NCI-H1105 (cell line): ENCODE measurements around the gene ADGRG2.
"Not testable (repeated sequence)": the region's sequence is repeated elsewhere in the genome, so short reads cannot be mapped to it uniquely, and the experiment has no call there.

Experiments used
- DNase-seq: peaks from one replicate; lab custom pipeline; 2025; lab: John Stamatoyannopoulos, UW

Gene ADGRG2

DNA sequence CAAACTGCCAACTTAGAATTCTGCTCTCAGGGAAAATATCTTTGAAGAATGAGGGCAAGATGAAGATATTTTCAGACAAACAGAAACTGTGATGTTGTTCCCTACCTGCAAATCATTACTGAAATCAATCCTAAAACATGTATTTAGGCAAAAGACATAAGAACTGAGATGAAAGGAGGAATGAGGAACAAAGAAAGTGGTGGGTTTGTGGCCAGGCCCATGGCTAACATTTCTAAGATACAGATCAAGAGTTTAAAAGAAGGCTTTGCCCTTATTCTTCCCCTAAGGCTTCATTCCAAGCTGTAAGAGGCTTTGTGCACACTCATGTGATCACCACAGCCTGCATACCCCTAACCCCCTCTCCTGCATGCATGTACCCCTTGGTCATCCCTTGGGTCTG is 46.5 kb downstream of the ADGRG2 start:
- DNase-seq = no peak

DNA sequence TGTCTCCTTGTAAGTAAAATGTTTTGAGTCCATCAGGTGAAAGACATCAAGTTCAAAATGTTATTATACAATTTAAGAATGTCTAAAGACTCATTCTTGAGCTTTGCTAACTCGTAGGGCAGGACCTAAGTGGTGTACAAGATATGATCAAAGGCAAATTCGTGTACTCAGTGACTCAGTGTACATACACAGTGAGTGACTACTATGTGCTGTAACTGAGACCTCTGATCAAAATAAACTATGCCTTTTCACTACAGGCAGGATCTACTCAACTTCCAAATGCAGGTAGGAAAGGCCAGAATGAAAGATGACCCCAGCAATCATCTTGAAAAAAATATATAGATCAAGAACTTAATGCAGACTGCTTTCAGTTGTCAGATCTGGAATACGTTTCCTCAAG is 49.9 kb downstream of the ADGRG2 start:
- DNase-seq = no peak

DNA sequence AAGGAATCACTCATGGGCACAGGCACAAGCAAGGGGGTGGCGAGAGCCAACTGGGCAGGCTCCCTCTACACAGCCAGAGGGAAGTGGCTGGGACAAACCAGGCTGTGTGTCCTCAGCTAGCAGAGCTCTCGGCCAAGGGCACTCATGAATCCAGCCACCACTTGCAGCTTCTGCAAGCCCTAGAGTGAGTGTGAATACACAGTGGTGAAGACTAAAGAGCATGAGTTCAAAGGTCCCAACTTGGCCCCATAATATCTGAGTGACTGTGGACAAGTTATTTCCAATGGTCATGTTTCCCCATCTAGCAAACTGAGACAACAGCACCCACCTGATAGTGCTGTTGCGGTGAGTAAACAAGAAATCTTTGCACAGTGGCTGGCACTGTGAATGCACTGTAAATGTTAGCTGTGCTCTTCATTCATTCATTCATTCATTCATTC is 51.7 kb downstream of the ADGRG2 start:
- no peak for DNase-seq

DNA sequence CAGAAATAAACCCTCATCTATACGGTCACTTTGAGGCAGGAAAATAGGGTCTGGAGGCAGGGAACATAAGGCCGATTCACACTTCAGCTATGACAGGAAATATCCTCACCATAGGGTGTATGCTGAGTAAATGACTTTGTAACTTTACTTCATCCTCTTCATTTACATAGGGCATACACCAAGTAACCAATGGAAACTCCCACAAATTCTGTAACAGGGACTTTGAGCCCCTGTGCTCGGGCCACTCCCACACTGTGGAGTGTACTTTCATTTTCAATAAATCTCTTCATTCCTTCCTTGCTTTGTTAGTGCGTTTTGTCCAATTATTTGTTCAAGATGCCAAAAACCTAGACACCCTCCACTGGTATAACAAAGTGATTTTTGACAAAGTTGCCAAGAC is 55.3 kb downstream of the ADGRG2 start:
- not testable (repeated sequence) for DNase-seq

DNA sequence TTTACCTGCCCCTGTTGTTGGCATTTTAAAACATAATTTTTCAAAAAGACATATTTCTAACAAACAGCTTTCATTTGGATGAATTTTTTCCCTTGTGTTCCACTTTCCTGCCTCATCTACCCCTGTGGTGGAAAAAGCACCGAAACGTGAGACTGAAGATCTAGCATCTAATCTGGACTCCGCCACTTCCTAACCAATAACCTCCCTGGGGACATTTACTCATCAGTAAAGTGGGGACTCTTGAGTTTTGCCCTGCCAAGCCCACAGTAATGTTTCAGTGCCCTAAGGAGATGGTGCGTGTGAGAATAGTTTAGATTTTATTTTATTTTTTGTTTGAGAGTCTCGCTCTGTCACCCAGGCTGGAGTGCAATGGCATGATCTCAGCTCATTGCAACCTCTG is 56.7 kb downstream of the ADGRG2 start:
- no peak for DNase-seq

DNA sequence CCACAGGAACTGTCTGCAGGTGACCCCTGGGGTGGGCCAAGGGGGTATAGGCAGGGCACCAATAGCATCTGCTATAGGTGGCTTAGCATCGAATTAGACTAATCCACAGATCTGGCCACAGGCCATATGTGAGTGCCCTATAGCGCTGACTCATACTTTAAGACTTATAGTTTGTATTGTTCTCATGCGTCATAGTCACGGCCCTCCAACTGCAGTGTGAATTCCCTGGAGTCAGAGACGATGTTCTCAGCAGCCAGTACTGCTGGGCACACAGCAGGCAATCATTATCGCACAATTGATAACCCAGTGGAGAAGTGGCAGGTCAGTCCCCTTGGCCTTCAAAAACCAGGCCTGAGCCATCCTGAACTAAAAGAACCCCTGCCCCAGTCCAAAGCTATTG is 58.1 kb downstream of the ADGRG2 start:
- no peak for DNase-seq

DNA sequence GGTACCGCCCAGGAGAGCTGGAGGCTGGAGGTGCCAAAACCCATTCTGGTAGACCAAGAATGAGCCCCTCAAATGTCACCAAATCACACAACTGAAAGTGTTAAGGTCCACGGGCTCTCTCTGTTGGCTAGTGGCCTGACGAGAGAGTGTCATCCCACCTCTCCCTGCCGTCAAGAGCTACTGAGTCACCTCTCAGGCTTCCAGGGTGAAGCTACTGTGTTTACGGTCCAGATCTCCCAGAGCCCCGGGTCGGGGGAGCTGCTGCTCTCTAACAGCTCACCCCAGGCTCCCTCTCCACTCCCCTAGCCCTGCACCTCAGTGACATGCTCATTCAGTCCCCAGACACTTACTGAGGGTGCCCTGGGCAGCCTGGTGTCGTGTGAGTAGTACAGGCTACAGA is 59.2 kb downstream of the ADGRG2 start:
- no peak for DNase-seq

DNA sequence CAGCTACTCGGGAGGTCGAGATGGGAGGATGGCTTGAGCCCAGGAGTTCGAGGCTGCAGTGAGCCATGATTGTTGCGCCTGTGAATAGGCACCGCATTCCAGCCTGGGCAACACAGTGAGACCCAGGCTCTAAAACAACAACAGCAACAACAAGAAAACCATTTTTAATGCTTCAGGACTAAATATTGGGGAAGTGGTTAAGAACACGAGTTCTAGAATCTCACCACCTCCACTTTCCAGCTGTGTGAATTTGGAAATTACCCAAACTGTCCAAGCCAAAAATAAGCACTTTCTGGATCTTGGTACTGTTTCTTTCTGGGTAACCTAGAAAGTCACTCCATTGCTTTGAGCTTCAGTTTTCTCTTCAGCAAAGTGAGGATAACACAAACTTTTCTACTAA is 63.2 kb downstream of the ADGRG2 start:
- no peak for DNase-seq

DNA sequence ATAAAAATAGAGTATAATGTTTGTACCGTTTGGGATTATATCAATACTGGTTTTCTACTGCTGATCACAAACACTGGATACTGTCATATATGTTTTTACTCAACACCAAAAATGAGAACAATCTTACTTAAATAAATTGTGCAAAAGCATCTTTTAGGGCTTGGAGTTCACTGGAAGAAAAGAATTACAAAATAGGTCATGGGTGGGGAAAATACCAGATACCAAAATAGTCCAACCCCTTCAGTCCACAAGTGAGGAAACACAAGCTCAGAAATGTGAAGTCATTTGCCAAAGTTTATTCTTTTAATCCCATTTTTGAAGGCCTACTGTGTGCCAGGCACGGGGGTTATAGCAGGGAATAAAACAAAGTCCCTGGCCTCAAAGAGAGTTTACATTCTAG is 64.4 kb downstream of the ADGRG2 start:
- no peak for DNase-seq

DNA sequence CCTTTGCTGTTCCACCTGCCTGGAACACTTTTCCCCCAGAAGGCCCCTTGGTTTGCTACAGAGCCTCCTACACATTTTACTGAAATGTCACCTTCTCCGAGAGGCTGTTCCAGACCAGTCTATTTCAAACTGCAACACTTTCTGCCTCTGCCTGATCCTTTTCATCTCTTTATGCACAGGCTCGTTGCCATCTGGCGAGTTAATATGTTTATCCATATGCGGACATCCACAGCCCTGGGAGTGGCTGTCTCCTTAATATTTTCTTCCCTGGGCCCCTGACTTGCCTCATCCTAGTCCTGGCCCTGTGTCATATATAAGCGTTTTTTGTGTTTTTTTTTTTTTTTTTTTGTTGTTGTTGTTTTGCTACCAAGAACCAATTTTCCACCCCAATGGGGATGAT is 73.2 kb downstream of the ADGRG2 start:
- no peak for DNase-seq

DNA sequence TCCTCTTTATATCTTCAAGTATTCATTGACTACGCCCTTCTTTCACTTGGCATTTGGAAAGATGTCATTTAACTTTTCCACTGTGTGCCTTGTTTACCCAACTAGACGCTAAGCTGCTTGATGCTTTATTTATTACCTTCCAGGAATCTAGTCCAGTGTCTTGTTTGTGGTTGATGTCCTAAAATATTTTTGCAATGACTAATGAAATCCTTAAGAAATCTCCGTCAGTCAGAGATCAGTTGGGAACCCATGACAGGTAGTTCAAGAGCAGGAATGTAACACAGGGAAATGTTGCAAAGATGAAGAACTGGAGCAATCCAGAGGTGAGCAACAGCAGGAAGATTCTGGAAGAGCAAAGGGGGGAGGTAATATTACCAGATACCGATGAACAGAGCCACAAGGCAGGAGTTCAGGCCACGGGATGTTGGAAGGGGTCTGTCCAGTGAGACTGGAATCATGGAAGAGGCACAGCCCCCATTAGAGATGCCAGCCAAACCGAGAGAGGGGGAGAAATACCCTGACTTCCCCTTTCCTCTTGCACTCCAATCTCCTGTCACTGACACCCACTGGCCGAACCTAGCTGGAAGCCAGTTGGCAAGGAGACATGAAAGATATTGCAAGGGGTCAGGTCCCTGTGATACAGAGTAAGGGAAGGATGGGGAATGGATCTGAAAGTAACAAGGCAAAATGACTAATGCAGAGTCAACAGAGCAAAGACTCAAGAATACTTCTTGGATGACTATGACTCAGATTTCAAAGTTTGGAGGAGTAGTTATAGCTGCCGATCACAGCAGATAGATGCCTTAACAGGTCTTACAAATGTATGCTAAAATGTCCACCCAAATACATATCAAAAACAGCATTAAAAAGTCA is 75.7 kb downstream of the ADGRG2 start:
- no peak for DNase-seq

DNA sequence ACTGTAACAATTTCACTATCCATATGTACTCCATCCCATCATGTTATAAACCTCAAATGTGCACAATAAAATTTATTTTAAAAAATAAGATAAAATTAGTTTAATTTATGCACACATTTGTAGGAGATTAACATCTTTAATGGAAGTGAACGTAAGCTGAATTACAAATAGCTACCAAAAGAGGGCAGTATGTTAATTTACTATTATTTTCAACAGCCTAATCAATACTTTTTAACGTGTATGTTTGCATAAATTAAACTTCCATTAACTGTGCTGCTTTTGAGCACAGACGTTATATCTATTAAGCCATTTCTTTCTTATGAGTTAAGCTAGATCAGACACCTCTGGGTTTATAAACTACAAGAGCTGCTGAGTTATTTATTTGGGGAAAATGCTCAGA is 81.9 kb downstream of the ADGRG2 start:
- no peak for DNase-seq

DNA sequence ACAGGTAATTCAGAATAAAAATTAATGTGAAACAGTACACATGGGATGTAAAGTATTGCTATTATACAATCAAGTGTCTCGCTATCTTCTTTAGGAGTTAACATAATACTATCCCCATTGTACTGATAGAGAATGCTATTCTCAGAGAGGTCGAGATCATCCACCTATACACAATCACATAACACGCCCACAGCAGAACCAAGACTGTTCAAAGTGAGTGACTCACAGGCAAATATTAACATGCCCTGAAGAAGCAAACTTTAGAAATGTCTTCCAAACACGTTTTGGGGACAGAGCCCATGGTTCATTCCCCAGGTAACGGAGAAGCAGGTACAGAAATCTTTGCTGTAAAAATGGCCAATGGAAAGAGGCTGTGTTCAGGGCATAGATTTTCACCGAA is 88.2 kb downstream of the ADGRG2 start:
- no peak for DNase-seq

DNA sequence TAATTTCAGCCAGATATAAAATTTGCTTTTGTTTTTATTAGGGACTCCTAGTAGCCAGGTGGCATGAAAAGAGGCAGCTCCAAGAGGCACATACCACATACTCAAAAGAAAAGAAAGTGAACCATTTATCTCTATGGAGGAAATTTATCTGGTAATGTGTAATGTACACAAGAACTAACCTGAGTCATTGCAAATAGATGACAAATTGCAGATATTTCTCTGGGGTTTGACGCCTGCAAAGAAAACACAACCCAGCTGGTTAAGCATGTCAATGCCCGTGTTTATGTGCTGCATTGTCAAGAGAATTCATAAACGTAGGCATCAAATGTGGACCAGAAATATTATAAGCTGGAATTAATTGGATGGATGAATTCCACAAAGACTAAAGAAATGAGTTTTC is 91.5 kb downstream of the ADGRG2 start:
- DNase-seq = no peak

DNA sequence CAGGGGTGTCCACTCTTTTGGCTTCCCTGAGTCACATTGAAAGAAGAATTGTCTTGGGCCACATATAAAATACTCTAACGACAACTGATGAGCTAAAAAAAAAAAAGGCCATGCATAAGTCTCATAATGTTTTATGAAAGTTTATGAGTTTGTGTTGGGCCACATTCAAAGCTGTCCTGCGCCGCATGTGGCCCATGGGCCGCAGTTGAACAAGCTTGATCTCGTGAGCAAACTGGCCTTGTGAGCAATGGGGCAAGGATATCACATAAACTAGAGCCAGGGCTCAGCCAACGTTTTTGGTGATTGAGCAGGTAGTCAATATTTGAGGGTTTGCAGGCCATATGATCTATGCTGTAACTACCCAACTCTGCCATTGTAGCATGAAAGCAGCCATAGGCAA is 93.7 kb downstream of the ADGRG2 start:
- no peak for DNase-seq

DNA sequence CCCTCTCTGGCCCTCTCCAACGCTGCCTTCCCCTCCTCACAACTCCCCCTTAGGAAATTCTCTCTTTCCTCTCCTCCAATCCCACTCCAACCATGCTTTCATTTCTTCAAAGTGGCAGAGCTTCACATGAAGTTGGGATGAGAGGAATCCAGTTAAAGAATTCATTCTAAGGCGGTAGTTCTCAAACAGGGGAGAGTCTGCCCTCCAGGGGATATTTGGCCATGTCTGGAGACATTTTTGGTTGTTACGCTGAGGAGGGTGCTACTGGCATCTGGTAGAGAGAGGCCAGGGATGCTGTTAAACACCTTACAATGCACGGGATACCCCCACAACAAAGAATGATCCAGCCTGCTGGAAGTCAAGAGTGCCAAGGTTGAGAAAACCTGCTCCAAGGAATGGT is 97.9 kb downstream of the ADGRG2 start:
- DNase-seq = no peak

DNA sequence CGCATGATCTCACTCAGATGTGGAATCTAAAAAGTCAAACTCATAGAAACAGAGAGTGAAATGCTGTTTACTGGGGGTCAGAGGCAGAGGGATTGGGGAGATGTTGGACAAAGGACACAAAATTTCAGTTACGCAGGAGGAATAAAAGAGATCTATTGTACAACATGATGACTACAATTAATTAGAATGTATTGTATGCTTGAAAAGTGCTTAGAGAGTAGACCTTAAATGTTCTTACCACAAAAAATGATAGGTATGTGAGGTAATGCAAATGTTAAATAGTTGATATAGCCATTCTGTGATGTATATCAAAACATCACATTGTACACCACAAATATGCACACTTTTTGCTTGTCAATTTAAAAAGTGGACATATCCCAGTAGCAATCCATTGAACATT is 102.3 kb downstream of the ADGRG2 start:
- no peak for DNase-seq

DNA sequence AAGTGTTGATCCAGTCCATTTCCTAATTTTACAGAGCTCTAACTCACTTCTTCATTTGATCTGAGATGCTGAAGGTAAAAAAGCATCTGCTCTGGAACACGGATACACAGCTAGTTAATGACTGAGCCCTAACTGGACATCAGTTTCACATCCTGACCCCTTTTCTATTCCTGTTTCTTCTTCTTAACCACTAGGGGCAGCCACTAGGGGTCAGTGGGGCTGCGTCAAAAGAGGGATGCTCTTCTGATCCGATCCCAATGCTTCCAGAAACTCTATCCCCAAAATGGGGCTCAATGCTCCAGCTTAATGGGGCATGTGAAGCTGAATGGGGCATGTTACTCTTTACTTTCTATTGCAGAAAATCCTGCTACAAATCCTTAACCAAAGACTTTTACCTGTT is 105.0 kb downstream of the ADGRG2 start:
- no peak for DNase-seq

DNA sequence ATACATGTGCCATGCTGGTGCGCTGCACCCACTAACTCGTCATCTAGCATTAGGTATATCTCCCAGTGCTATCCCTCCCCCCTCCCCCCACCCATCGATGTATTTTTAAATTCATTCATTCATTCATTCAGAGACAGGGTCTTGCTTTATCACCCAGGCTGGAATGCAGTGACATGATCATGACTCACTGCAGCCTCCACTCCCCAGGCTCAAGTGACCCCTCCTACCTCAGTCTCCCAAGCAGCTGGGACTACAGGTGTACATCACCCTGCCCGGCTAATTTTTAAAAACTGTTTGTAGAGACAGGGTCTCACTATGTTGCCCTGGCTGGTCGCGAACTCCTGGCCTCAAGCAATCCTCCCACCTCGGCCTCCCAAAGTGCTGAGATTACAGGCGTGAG is 105.7 kb downstream of the ADGRG2 start:
- not testable (repeated sequence) for DNase-seq

DNA sequence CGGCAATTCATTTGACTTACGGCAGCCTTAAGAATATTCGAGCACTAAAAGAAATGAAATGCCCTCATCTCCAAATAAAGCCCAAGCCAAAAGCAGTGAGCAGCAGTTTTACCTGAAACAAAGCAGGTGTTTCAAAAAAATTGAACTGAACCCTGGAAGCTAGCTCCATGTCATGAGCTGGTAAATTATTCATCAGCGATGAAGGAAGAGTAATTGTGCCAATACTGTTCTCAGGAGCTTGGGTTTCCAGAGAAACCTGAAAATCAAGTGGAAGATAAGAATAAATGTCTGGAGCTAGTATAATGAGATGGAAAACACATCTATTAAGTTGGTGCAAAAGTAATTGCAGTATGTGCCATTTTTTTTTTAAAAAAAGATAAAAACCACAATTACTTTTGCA is 114.4 kb downstream of the ADGRG2 start:
- DNase-seq = no peak

DNA sequence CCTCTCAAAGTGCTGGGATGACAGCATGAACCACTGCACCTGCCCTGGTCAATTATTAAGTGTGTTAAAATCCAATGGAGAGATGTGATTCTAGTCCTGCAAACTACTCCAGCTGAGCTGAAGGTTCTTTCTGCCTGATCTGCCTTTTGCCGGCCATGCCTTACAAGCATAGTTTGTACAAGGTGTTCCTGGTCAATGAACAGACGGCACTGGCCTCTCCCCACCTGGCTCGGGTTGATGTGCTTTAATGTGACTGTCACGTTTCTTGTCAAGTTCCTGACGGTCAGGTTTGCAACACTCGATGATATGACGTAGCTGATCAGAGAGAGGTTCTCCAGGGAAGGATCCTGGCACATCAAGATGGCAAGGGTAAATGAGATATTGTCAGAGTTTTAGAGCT is 115.3 kb downstream of the ADGRG2 start:
- no peak for DNase-seq

DNA sequence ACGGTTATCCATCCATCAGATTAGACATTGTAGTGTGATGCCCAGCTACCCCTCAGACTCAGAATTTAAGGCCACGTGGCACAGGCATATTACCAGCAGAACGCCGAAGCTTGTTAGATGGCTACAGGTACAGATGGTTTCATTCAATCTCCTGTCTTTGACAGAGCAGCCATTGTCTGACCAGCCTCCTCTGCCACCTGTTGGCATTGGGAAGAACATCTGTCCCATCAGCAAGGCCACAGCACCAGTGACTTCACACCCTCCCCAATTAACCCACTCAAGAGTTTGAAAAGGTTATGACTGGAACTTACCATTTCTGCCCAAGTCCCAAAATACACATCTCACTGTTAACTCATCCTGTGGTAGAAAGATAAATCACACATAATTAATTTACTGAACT is 116.4 kb downstream of the ADGRG2 start:
- DNase-seq = no peak

DNA sequence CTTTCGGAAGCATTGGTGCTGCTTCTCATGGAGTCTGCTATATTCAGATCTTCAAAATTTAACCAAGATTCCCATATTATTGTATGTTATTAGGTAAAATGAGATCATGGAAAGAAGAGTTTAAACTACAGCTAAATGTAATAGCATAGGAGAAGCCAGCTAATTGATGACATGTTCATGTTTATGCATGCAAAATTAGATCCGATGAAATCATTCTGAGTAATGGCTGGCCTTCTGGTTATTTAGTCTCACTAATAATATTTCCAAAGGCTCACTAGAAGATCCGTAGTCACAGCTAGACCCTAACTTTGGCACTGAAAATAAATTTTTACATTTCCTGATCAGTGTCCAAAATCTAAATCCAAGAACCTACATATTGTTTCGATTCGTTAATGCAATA is 118.5 kb downstream of the ADGRG2 start:
- no peak for DNase-seq

DNA sequence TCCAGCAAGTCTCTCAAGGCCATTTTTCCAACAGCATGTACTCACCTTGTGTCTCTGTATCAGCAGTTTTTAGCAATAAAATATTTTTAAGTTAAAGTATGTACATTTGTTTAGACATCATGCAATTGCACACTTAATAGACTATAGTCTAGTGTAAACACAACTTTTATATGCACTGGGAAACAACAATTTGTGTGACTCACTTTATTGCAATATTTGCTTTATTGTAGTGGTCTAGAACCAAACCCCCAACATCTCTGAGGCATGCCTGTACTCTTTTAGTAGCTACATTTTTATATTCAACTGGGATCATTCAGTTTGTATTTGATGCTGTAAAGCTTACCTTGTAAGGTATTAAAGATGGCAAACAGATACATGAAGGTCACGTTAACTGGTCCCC is 123.6 kb downstream of the ADGRG2 start:
- no peak for DNase-seq
